Hepatic stellate cell (primary cell): ENCODE results near the gene ASTL.

Experiments used
- DNase-seq: peaks from one replicate; pipeline ENCODE4 v3.0.0; 2011; ENCODE audit warnings: low spot score

Gene ASTL

GRCh38 chr2:96112501-96113366 lies 25.6 kb downstream of the ASTL start:
- no peak for DNase-seq

GRCh38 chr2:96111823-96112500 lies 26.3 kb downstream of the ASTL start:
- no peak for DNase-seq

- DNase-seq, result no peak
These were observed 27.1 kb downstream of the ASTL start for GRCh38 chr2:96111257-96111640.

GRCh38 chr2:96110621-96111256 lies 27.6 kb downstream of the ASTL start:
- DNase-seq, result no peak

GRCh38 chr2:96109931-96110511 lies 28.3 kb downstream of the ASTL start:
- no peak for DNase-seq

GRCh38 chr2:96109361-96109680 lies 29.0 kb downstream of the ASTL start:
- DNase-seq, result no peak

GRCh38 chr2:96108541-96109360 lies 29.6 kb downstream of the ASTL start:
- DNase-seq, result no peak

GRCh38 chr2:96108151-96108540 lies 30.2 kb downstream of the ASTL start:
- DNase-seq, result no peak

- DNase-seq, result no peak
These were observed 30.6 kb downstream of the ASTL start for GRCh38 chr2:96107708-96108065.

GRCh38 chr2:96106991-96107707 lies 31.2 kb downstream of the ASTL start:
- DNase-seq, result no peak

GRCh38 chr2:96105994-96106715 lies 32.1 kb downstream of the ASTL start:
- no peak for DNase-seq

GRCh38 chr2:96105152-96105915 lies 33.0 kb downstream of the ASTL start:
- DNase-seq, result no peak

GRCh38 chr2:96104487-96104861 lies 33.8 kb downstream of the ASTL start:
- no peak for DNase-seq

GRCh38 chr2:96103761-96104486 lies 34.4 kb downstream of the ASTL start:
- DNase-seq, result no peak

GRCh38 chr2:96103187-96103601 lies 35.1 kb downstream of the ASTL start:
- no peak for DNase-seq

GRCh38 chr2:96102596-96103186 lies 35.6 kb downstream of the ASTL start:
- no peak for DNase-seq

GRCh38 chr2:96100893-96101304 lies 37.4 kb downstream of the ASTL start:
- no peak for DNase-seq

GRCh38 chr2:96099861-96100798 lies 38.2 kb downstream of the ASTL start:
- no peak for DNase-seq
